Prostate gland (tissue), 2 donors: ENCODE measurements around the gene BRINP1. TPM values are rescaled to one million over a fixed set of nuclear protein-coding genes. Genes with fewer than 3 reads are reported as not detected.

Experiments
- DNase-seq: peaks from one replicate; pipeline ENCODE4 v3.0.0-alpha.2; 2019; ENCODE audit warnings: low spot score
- H3K27ac ChIP-seq, 2 donors: fragments of 200-600 bp; sonication (generic); 2 replicates each; pipeline ENCODE4 v1.5.1; 2017 to 2019
- H3K27me3 ChIP-seq: fragments of 200-600 bp; sonication (generic); replicated peaks from 2 replicates; pipeline ENCODE4 v1.5.1; 2019; ENCODE audit not compliant: insufficient read depth
- H3K36me3 ChIP-seq, 2 donors: fragments of 200-600 bp; sonication (generic); 1 replicate in 1 of 2; 2 replicates in 1 of 2; pipeline versions ENCODE4 v1.5.1 to v1.8.1; 2017 to 2019
- H3K4me1 ChIP-seq: fragments of 200-600 bp; sonication (generic); replicated peaks from 2 replicates; pipeline ENCODE4 v1.5.1; 2019
- H3K4me3 ChIP-seq, 2 donors: fragments of 200-600 bp; sonication (generic); 2 replicates each; pipeline ENCODE4 v1.5.1; 2017 to 2019
- H3K9me3 ChIP-seq: fragments of 200-600 bp; sonication (generic); 2 replicates; pipeline ENCODE4 v1.5.1; 2017
- POLR2A ChIP-seq: fragments of 450-650 bp; IDR thresholded peaks from one replicate; pipeline ENCODE4 v1.6.1; 2016; ENCODE audit warnings: antibody characterized with exemption, mild to moderate bottlenecking
- POLR2AphosphoS5 ChIP-seq: sonication (generic); formaldehyde crosslinking; IDR thresholded peaks from one replicate; pipeline ENCODE4 v1.6.1; 2017; ENCODE audit warnings: antibody characterized with exemption
- WGBS: methylation state at CpG from one replicate; pipeline ENCODE4 v1.1.5; 2018; 5-methylcytosine and 5-hydroxymethylcytosine counted together
- intact Hi-C: fragments of 100-400 bp; cut with DNase I; formaldehyde crosslinking; loops from one replicate; pipeline ENCODE4 v1.14.2; 2022
- total RNA-seq, 2 donors: library from RNA; depleted of rRNA; stranded (reverse); fragments of >200 nt; gene quantifications; one replicate each; pipeline ENCODE4 v1.1.0, GENCODE V29; 2016
- TF ChIP-seq, protein P1 (sequence below), 4 experiments: fragments of 200-600 bp in 2 of 4; fragments of 450-650 bp in 2 of 4; sonication (generic) in 2 of 4; IDR thresholded peaks; 1 replicate in 3 of 4; 2 replicates in 1 of 4; pipeline ENCODE4 v1.5.1; 2016 to 2019; ENCODE audit warnings: antibody characterized with exemption in 4 of 4, mild to moderate bottlenecking in 2 of 4, moderate library complexity in 2 of 4

The BRINP1 gene
- total RNA-seq, 2 donors from 2014 or later = 0.96 to 8.8 TPM

- 91% methylated on average over 3 of the region's 3 CpGs for WGBS
- DNase-seq = no peak
- no peak overlapping the region for H3K4me3 ChIP-seq
- H3K27me3 ChIP-seq = no peaks in the 10 kb centered on the region
- no peak for TF ChIP-seq POLR2AphosphoS5
- TF ChIP-seq, protein P1, sequence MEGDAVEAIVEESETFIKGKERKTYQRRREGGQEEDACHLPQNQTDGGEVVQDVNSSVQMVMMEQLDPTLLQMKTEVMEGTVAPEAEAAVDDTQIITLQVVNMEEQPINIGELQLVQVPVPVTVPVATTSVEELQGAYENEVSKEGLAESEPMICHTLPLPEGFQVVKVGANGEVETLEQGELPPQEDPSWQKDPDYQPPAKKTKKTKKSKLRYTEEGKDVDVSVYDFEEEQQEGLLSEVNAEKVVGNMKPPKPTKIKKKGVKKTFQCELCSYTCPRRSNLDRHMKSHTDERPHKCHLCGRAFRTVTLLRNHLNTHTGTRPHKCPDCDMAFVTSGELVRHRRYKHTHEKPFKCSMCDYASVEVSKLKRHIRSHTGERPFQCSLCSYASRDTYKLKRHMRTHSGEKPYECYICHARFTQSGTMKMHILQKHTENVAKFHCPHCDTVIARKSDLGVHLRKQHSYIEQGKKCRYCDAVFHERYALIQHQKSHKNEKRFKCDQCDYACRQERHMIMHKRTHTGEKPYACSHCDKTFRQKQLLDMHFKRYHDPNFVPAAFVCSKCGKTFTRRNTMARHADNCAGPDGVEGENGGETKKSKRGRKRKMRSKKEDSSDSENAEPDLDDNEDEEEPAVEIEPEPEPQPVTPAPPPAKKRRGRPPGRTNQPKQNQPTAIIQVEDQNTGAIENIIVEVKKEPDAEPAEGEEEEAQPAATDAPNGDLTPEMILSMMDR (IDR thresholded peaks at IDR 0.05) = no peak
- TF ChIP-seq POLR2A = no peak
- intact Hi-C loops = no loop called here
- no peak overlapping the region for H3K27ac ChIP-seq
- H3K9me3 ChIP-seq = no peaks in the 10 kb centered on the region
- no peaks in the 10 kb centered on the region for H3K36me3 ChIP-seq
- no peaks in the 10 kb centered on the region for H3K4me1 ChIP-seq
Measured at GRCh38 chr9:119156354-119156753, 212.9 kb downstream of the BRINP1 start.

GRCh38 chr9:119154527-119154926, 214.7 kb downstream of the BRINP1 start:
- H3K4me1 ChIP-seq = no peaks in the 10 kb centered on the region
- H3K36me3 ChIP-seq = no peaks in the 10 kb centered on the region
- H3K4me3 ChIP-seq = no peak overlapping the region
- no peak for TF ChIP-seq POLR2AphosphoS5
- no peak for TF ChIP-seq POLR2A
- no peak overlapping the region for H3K27ac ChIP-seq
- intact Hi-C loops = no loop called here
- H3K27me3 ChIP-seq = no peaks in the 10 kb centered on the region
- DNase-seq = no peak
- H3K9me3 ChIP-seq = no peaks in the 10 kb centered on the region
- WGBS = 79% methylated on average over 2 of the region's 2 CpGs

- no peaks in the 10 kb centered on the region for H3K9me3 ChIP-seq
- TF ChIP-seq, protein P1 (IDR thresholded peaks at IDR 0.05) = no peak
- TF ChIP-seq POLR2A (no peak), POLR2AphosphoS5 (no peak)
- no peaks in the 10 kb centered on the region for H3K27me3 ChIP-seq
- 85% methylated on average over 2 of the region's 2 CpGs for WGBS
- DNase-seq = no peak
- H3K27ac ChIP-seq = no peak overlapping the region
- intact Hi-C loops = no loop called here
- no peaks in the 10 kb centered on the region for H3K4me1 ChIP-seq
- H3K36me3 ChIP-seq = no peaks in the 10 kb centered on the region
- H3K4me3 ChIP-seq = no peak overlapping the region
Measured at GRCh38 chr9:119153402-119153801, 215.8 kb downstream of the BRINP1 start.

DNA sequence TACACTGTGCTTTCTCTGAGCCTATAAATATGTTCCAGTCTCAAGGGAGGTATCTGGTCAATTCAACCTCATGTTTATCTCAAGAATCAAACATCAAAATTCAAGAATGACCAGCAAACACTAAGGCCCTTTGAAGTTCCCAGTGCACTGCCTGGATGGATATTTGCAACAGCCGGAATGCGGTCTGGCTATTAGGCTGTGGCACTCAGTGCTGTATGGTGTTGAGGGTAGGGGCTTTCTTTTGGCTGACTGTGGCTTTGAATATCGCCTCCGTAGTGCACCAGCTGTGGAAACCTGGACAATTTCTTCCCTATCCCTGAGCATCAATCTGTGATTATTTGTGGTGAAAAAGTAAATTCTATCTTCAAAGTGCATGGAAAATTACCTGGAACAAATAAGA, 220.4 kb downstream of the BRINP1 start:
- Histone ChIP-seq H3K36me3 (no peaks in the 10 kb centered on the region), H3K27me3 (no peaks in the 10 kb centered on the region), H3K4me1 (no peaks in the 10 kb centered on the region), H3K27ac (no peak overlapping the region), H3K9me3 (no peaks in the 10 kb centered on the region), H3K4me3 (no peak overlapping the region)
- WGBS = 66% methylated on average over 4 of the region's 4 CpGs
- intact Hi-C loops = no loop called here
- TF ChIP-seq, protein P1 (IDR thresholded peaks at IDR 0.05) = no peak
- TF ChIP-seq POLR2AphosphoS5 (no peak), POLR2A (no peak)
- no peak for DNase-seq

DNA sequence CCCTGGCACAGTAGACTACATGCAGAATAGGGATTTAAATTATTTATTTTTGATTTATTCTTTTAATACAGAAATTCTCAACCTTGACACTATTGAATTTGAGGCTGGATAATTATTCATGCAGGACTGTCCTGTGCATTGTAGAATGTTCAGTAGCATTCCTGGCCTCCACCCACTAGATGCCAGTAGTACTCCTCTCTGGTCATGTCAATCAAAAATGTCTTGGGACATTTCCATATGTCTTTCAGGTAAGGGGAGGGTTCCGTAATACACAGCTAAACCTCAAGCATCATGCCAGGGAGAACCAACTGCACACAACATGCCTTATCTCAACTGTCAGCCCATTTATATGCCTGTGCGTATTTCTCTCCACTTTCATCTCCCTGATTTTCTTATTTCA, 231.8 kb downstream of the BRINP1 start:
- TF ChIP-seq, protein P1 (IDR thresholded peaks at IDR 0.05) = no peak
- TF ChIP-seq POLR2AphosphoS5 (no peak), POLR2A (no peak)
- Histone ChIP-seq H3K36me3 (no peaks in the 10 kb centered on the region), H3K27ac (no peak overlapping the region), H3K9me3 (no peaks in the 10 kb centered on the region), H3K4me3 (no peak overlapping the region), H3K4me1 (no peaks in the 10 kb centered on the region), H3K27me3 (no peaks in the 10 kb centered on the region)
- DNase-seq = no peak
- intact Hi-C loops = no loop called here
- WGBS = 93% methylated on average over 2 of the region's 2 CpGs
